GM21717 (cell line): Measurements from ENCODE around the gene BRINP3.

Experiments
- ATAC-seq: cut with Tn5 transposase; IDR thresholded peaks from one replicate; pipeline ENCODE4 v1.9.1; 2021; ENCODE audit warnings: mild to moderate bottlenecking, moderate library complexity; ENCODE audit not compliant: unreplicated experiment

BRINP3 gene

GRCh38 chr1:190193508-190194115 lies 284.1 kb downstream of the BRINP3 start:
- ATAC-seq: no peak

- no peak for ATAC-seq
These were observed 285.0 kb downstream of the BRINP3 start for GRCh38 chr1:190192627-190193026.

GRCh38 chr1:190183588-190183987 lies 294.1 kb downstream of the BRINP3 start:
- ATAC-seq: no peak

- no peak for ATAC-seq
These were observed 297.8 kb downstream of the BRINP3 start for GRCh38 chr1:190179817-190180216.

- no peak for ATAC-seq
These were observed 298.8 kb downstream of the BRINP3 start for GRCh38 chr1:190178827-190179226.

GRCh38 chr1:190177555-190177954 lies 300.1 kb downstream of the BRINP3 start:
- no peak for ATAC-seq

GRCh38 chr1:190176776-190177175 lies 300.9 kb downstream of the BRINP3 start:
- no peak for ATAC-seq

- ATAC-seq: no peak
These were observed 302.3 kb downstream of the BRINP3 start for GRCh38 chr1:190175320-190175719.

GRCh38 chr1:190172651-190173430 lies 304.8 kb downstream of the BRINP3 start:
- ATAC-seq: no peak

- no peak for ATAC-seq
These were observed 307.3 kb downstream of the BRINP3 start for GRCh38 chr1:190170321-190170720.

- no peak for ATAC-seq
These were observed 308.2 kb downstream of the BRINP3 start for GRCh38 chr1:190169311-190170067.

GRCh38 chr1:190168893-190169280 lies 308.8 kb downstream of the BRINP3 start:
- no peak for ATAC-seq

- ATAC-seq: no peak
These were observed 309.4 kb downstream of the BRINP3 start for GRCh38 chr1:190168116-190168892.

GRCh38 chr1:190159146-190159545 lies 318.5 kb downstream of the BRINP3 start:
- no peak for ATAC-seq

- no peak for ATAC-seq
These were observed 322.9 kb downstream of the BRINP3 start for GRCh38 chr1:190154744-190155143.

- no peak for ATAC-seq
These were observed 330.0 kb downstream of the BRINP3 start for GRCh38 chr1:190147616-190148015.

- no peak for ATAC-seq
These were observed 333.0 kb downstream of the BRINP3 start for GRCh38 chr1:190144650-190145049.

GRCh38 chr1:190140644-190141043 lies 337.0 kb downstream of the BRINP3 start:
- ATAC-seq: no peak

- no peak for ATAC-seq
These were observed 339.0 kb downstream of the BRINP3 start for GRCh38 chr1:190138702-190139101.

GRCh38 chr1:190138266-190138665 lies 339.4 kb downstream of the BRINP3 start:
- ATAC-seq: no peak

- ATAC-seq: no peak
These were observed 348.3 kb downstream of the BRINP3 start for GRCh38 chr1:190129366-190129765.
